GM15510 (cell line): ENCODE measurements around the gene MPZL2.
A peak's percentile ranks its signal among the peaks of the same experiment; 100 is the strongest.

Source experiments
- POLR2A ChIP-seq: IDR thresholded peaks from 3 replicates; pipeline ENCODE4 v1.6.1; 2011; ENCODE audit warnings: borderline replicate concordance; ENCODE audit not compliant: insufficient read length; ENCODE audit errors: extremely low read depth

MPZL2 gene

DNA sequence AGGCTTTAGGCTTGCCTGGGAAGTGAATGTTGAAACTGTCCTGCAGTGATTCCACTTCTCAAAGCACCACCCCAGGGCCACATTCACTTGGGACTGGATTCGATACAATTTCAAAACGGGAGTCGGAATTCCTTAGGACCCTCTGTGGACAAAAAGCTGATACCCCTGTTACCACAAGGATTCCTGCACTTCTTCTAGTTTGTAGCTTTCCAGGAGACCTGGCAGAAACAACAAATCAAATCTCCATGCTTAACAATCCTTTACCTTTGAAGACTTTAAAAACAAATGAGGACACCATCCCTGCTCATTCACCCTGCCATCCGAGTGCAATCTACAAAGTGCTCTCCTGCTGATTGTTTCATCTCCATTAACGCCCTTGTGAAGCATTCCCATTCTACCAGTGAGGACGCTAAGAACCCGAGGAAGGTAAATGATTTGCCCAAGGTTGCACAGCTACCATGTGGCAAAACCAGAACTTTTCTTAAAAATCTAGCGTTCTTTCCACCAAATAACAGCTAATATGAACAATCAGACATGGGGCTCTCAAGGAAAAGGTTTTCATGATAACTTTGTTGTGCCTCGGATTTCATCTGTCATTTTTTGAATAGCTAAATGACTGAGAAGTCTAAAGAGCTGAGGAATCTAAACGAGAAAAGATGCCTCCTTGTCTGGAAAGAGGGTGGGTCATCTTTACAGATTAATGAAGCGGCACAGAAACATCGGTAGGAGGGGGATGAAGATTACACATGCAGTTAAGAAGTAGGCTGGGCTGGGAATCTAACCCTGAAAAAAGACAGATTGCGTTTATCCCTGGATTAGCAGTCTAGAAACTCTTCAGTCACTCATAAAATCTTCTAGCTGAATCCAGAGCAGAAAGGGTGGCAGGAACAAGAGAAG, 720 bp upstream of the MPZL2 start:
- no peak for TF ChIP-seq POLR2A

GRCh38 chr11:118263112-118263511, 985 bp downstream of the MPZL2 start:
- TF ChIP-seq POLR2A: no peak

GRCh38 chr11:118260353-118260752, 3.7 kb downstream of the MPZL2 start:
- no peak for TF ChIP-seq POLR2A

DNA sequence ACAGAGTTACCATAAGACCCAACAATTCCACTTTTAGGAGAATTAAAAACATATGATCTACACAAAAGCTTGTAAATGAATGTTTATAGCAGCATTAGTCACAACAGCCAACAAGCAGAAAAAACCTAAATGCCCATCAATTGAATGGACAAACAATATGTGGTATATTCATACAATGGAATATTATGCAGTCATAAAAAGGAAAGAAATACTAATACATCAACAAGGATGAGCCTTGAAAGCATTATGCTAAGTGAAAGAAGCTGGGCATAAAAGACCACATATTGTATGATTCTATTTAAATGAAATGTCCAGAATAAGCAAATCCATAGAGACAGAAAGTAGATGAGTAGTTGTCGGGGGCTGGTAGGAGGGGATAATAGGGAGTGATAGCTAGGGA, 5.0 kb downstream of the MPZL2 start:
- TF ChIP-seq POLR2A: no peak

DNA sequence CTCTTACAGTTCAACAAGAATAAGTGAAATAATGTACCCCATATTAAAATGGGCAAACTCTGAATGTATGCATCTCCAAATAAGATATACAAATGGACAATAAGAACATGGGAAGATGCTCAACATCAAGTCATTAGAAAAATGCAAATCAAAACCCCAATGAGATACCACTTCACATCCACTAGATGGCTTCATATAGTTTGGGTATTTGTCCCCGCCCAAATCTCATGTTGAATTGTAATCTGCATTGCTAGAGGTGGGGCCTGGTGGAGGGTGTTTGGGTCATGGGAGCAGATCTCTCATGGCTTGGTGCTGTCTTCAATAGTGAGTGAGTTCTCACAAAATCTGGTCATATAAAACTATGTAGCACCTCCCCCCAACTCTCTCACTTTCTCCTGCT, 5.7 kb downstream of the MPZL2 start:
- TF ChIP-seq POLR2A: no peak

- no peak for TF ChIP-seq POLR2A
These were observed 11.4 kb downstream of the MPZL2 start for GRCh38 chr11:118252688-118253087.

DNA sequence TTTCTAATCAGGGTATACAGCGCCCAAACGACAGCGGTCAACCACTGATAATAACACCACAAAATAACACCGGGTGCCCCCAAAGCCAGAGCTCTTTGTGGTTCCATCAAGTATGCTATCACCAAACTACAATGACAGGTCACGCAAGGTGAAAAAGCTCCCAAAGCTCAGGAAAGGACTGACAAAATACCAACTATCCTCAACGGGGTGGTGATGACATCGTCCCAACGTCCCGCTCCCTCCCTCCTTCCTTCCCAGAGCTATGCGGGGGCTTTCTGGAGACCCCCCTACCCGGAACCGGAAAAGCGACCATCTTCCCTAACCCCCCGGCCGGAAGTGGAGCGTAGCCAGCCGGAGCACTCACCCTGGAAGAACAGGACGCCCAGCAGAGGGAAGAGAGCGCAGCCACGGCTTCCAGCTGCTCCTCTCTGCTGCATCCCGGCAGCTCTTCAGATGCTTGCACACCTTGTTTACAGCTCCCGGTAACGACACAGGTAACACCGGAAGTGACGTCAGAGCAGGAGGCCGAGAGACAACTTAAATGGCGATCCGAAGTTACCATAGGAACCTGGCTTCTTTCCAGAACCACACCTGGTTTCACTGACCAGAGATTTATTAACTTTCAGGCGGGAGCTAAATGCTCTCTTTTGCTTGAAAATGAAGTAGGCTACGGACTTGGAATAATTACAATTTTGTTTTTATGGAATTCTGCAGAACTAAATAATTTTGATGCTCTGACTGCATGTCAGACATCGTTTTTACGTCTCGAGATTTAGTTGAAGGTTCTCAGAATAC, 12.0 kb downstream of the MPZL2 start, which contains the start of gene MPZL3:
Gene MPZL3, minus strand, starts transcription at position 508 of the 795 bp plus-strand sequence. Its CDS starts 71 bp downstream, at position 437.
- TF ChIP-seq POLR2A: peak; percentile 50

DNA sequence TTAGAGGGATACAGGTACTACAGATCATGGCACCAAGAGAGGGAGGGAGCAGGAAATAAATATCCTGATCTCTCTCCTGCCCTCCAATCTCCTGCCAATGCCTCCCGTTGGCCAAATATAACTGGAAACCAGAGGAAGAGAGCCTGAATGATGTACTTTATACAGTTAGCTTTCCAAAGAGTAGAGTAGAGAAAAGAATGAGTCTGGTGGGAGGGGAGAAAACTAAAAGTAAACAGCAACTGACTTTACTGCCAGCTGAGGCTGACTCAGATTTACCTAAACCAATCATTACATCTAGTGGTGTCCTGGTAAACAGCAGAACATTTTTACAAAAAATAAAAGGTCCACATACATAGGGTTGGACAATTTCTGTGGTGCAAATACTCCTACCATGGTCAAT, 17.1 kb downstream of the MPZL2 start:
- no peak for TF ChIP-seq POLR2A

DNA sequence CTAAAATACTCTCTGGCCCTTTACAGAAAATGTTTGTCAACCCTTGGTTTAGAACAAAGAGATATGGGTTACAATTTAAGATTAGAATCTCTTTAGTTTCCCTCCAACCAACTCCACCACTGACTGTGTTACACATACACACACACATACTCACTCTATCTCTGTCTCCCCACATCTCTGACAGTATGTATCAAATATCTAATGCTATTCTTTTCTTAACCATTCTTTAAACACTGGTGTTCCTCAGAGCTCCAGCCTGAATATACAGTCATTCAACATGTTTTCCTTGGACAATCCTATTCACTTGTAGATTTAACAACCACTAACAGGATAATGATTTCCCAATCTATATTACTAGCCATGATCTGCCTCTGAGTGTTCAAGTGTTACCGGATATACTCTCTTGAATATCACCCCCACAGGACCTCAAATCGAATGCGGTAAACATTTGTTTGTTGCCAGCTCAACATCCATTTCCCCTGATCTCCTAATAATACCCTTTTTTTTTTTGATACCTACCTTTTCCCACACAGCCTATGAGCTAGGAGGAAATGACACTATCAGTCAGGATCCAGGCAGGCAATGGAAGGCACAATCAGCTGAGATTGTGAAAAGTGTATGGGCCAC, 18.0 kb downstream of the MPZL2 start:
- TF ChIP-seq POLR2A: no peak

DNA sequence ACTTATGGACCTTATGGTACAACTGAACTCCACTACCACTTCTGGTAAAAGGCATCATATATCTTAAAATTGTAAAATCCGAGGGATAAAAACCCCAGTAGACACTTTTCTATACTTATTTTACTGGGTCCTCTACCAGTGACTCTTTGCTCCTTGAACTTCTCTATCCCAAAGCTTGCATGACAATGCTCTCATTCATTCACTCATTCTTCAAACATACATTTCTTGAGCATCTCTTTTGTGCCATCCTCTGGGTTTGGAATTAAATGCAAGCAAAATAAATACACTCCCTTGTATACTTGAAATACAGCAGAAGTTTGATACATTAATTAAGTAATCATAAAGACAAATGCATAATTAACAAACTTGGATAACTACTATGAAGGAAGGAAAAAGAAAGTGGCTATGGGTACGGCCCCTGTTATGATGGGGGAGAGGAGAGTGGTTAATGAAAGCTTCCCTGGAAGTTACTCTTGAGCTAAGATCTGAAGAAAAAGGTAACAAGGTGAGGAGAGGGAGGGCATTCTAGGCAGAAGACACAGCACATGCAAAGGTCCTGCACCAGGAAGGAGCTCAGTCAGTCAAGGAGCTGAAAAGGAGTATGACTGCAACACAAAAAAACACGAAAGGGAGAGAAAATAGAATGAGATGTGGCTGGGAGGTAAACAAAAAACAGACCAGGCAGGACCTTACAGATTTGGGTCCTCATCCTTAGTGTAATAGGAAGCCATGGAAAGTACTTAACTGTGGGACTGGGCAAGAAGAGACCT, 19.9 kb downstream of the MPZL2 start:
- TF ChIP-seq POLR2A: no peak

GRCh38 chr11:118243161-118243560, 20.9 kb downstream of the MPZL2 start:
- TF ChIP-seq POLR2A: no peak

DNA sequence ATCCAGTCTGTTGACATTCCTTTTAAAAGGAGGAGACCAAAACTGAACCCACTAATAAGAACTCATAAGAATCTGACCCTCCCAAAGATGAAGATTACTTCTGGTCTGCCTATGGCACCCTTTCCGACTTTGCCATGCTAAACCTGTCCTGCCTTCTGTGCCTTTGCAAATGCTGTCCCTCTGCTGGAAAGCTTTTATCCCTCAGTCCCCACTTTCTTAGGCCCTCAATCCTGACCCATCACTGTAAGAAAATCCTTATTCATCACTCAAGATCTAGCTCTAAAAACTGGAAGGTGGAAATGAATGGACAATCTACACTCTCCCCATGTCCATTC, 22.4 kb downstream of the MPZL2 start:
- TF ChIP-seq POLR2A: no peak

GRCh38 chr11:118240999-118241763, 22.9 kb downstream of the MPZL2 start:
- no peak for TF ChIP-seq POLR2A
